Measurements from ENCODE around the gene CCDC92.

GRCh38 chr12:124002021-124002644 lies 29.5 kb upstream of the CCDC92 start:
- TF ChIP-seq, protein P1, sequence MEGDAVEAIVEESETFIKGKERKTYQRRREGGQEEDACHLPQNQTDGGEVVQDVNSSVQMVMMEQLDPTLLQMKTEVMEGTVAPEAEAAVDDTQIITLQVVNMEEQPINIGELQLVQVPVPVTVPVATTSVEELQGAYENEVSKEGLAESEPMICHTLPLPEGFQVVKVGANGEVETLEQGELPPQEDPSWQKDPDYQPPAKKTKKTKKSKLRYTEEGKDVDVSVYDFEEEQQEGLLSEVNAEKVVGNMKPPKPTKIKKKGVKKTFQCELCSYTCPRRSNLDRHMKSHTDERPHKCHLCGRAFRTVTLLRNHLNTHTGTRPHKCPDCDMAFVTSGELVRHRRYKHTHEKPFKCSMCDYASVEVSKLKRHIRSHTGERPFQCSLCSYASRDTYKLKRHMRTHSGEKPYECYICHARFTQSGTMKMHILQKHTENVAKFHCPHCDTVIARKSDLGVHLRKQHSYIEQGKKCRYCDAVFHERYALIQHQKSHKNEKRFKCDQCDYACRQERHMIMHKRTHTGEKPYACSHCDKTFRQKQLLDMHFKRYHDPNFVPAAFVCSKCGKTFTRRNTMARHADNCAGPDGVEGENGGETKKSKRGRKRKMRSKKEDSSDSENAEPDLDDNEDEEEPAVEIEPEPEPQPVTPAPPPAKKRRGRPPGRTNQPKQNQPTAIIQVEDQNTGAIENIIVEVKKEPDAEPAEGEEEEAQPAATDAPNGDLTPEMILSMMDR (IDR thresholded peaks at IDR 0.05) = no peak
- TF ChIP-seq EZH2 (IDR thresholded peaks at IDR 0.05) = no peak
